Measurements from ENCODE around the gene IQGAP1. TPM values are rescaled to one million over a fixed set of nuclear protein-coding genes. Genes with fewer than 3 reads are reported as not detected.

Gene IQGAP1
- total and polyA plus RNA-seq, 2 of the 4 experiments (the other 2 are of a cell fraction): 87.5 to 207 TPM

DNA sequence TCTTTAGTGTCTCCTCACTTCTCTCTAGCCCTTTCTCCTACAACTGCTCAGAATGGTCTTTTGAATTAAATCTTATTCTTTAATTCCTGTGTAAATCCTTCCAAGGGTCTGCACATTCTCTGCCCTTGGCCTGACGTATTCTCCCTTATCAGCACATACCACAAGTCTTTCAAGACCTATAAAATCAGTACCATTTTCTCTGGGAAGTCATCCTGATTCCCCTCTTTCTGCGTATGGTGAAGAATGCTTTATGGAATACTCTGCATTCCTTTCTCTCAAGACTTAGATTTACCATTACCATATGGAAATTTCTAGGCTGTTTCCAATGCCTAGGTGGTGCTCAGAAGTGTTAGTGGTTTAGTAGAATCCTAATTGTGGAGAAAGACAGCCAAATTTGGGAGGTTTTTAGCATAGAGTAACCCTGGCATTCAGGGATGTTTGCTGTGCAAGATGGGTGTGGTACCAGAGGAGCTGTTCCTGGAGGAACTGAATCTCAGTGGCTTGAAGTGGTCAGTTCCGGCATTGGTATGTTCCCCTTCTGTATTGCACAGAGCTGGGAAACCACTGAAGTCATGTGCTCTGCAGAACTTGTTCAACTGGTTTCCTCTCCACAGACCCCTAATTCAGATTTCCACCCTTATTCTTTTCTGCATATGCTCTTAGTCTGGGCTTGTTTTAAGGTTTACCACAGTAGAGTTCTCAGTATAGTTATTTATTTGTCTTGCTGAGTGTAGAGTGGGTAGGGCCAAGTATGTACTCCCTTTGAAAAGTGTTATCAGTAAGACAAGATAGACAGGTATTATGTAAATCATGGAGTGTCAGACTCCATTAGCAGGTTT is 24.5 kb downstream of the IQGAP1 start:
- dilution Hi-C loops (cut with HindIII; ENCODE audit: low sequenced_read_pairs, unreplicated experiment): no loop called here
- peak; percentile 38 for ATAC-seq (ENCODE audit: low read depth)
- TF ChIP-seq SMC3 (IDR thresholded peaks at IDR 0.05; ENCODE audit: low read depth, low read length): no peak
- TF ChIP-seq MXI1 (IDR thresholded peaks at IDR 0.05; ENCODE audit: borderline replicate concordance, low read depth, low read length): no peak
- no peak for TF ChIP-seq FOS (IDR thresholded peaks at IDR 0.05; ENCODE audit: low read depth, low read length)
- TF ChIP-seq RAD21 (IDR thresholded peaks at IDR 0.05; ENCODE audit: low read length): no peak
- TF ChIP-seq, protein P1, sequence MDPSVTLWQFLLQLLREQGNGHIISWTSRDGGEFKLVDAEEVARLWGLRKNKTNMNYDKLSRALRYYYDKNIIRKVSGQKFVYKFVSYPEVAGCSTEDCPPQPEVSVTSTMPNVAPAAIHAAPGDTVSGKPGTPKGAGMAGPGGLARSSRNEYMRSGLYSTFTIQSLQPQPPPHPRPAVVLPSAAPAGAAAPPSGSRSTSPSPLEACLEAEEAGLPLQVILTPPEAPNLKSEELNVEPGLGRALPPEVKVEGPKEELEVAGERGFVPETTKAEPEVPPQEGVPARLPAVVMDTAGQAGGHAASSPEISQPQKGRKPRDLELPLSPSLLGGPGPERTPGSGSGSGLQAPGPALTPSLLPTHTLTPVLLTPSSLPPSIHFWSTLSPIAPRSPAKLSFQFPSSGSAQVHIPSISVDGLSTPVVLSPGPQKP (IDR thresholded peaks at IDR 0.05; ENCODE audit: borderline replicate concordance, low read depth, low read length): no peak
- no peak for TF ChIP-seq CHD1 (IDR thresholded peaks at IDR 0.05; ENCODE audit: low read depth, low read length)
- no peak for TF ChIP-seq BHLHE40 (IDR thresholded peaks at IDR 0.05; ENCODE audit: low read depth, low read length)
- no peak for TF ChIP-seq POLR2A (IDR thresholded peaks at IDR 0.05; ENCODE audit: low read depth, low read length)
- no peak for TF ChIP-seq MAZ (IDR thresholded peaks at IDR 0.05; ENCODE audit: borderline replicate concordance, low read depth, low read length)
- TF ChIP-seq CEBPB (IDR thresholded peaks at IDR 0.05; ENCODE audit: low read depth, low read length): no peak
- TF ChIP-seq, protein P2, sequence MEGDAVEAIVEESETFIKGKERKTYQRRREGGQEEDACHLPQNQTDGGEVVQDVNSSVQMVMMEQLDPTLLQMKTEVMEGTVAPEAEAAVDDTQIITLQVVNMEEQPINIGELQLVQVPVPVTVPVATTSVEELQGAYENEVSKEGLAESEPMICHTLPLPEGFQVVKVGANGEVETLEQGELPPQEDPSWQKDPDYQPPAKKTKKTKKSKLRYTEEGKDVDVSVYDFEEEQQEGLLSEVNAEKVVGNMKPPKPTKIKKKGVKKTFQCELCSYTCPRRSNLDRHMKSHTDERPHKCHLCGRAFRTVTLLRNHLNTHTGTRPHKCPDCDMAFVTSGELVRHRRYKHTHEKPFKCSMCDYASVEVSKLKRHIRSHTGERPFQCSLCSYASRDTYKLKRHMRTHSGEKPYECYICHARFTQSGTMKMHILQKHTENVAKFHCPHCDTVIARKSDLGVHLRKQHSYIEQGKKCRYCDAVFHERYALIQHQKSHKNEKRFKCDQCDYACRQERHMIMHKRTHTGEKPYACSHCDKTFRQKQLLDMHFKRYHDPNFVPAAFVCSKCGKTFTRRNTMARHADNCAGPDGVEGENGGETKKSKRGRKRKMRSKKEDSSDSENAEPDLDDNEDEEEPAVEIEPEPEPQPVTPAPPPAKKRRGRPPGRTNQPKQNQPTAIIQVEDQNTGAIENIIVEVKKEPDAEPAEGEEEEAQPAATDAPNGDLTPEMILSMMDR (conservative IDR thresholded peaks at IDR 0.05; ENCODE audit: low read depth, low read length): no peak
- TF ChIP-seq, protein P3, sequence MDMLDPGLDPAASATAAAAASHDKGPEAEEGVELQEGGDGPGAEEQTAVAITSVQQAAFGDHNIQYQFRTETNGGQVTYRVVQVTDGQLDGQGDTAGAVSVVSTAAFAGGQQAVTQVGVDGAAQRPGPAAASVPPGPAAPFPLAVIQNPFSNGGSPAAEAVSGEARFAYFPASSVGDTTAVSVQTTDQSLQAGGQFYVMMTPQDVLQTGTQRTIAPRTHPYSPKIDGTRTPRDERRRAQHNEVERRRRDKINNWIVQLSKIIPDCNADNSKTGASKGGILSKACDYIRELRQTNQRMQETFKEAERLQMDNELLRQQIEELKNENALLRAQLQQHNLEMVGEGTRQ (IDR thresholded peaks at IDR 0.05; ENCODE audit: low read depth, low read length): no peak
- TF ChIP-seq NFE2L2 (IDR thresholded peaks at IDR 0.05; ENCODE audit: low read depth, low read length): no peak
- TF ChIP-seq RCOR1 (IDR thresholded peaks at IDR 0.05; ENCODE audit: insufficient replicate concordance, low read length): no peak

More for the DNA sequence above, 24.5 kb downstream of the IQGAP1 start:
- Histone ChIP-seq H3K4me3 (ENCODE audit: insufficient read depth, low read depth, low read length) (no peak overlapping the region), H3K14ac (replicated peaks; ENCODE audit: low read depth, low read length) (peak overlapping the region; percentile 58), H3K4me1 (ENCODE audit: control insufficient read depth, insufficient read depth, low read length) (peaks cover 16% of the 10 kb centered on the region), H3K18ac (ENCODE audit: low read depth, low read length) (peak overlapping the region; percentile 25; the same call in 1 of the 2 replicates), H2BK120ac (ENCODE audit: low read depth, low read length) (peak overlapping the region; percentile 76), H3K9me3 (ENCODE audit: control insufficient read depth, insufficient read depth, low read length) (no peaks in the 10 kb centered on the region), H2AFZ (replicated peaks; ENCODE audit: low read length, poor library complexity) (no peak overlapping the region), H3K27me3 (ENCODE audit: control insufficient read depth, insufficient read depth, low read length) (no peaks in the 10 kb centered on the region), H2AK9ac (replicated peaks; ENCODE audit: low read depth, low read length, poor library complexity) (peak overlapping the region; percentile 63), H3K56ac (ENCODE audit: extremely low read depth, insufficient read depth, low read length) (no peak overlapping the region), H3K36me3 (ENCODE audit: control insufficient read depth, insufficient read depth, low read length) (0 out of 2 replicates have a peak, but pooled peaks cover 2% of the 10 kb centered on the region), H2BK15ac (ENCODE audit: low read depth, low read length) (peak overlapping the region; percentile 30; the same call in 1 of the 3 replicates), H4K91ac (ENCODE audit: insufficient read depth, low read depth, low read length) (peak overlapping the region; percentile 45), H3K4ac (ENCODE audit: low read depth, low read length) (peak overlapping the region; percentile 82), H4K8ac (ENCODE audit: low read depth in 2 of 2, low read length in 2 of 2) (peak overlapping the region in 1 of 2 experiments; percentile 21; a peak in 2 of 4 replicates), H3K9me1 (ENCODE audit: insufficient read depth, low read length) (peaks cover 12% of the 10 kb centered on the region), H2AK5ac (ENCODE audit: low read depth, low read length) (peak overlapping the region; percentile 65; the same call in 1 of the 2 replicates), H4K20me1 (ENCODE audit: insufficient read depth, low read length) (peaks cover 28% of the 10 kb centered on the region), H3K27ac (ENCODE audit: insufficient read depth, low read length) (peak overlapping the region; percentile 33; the same call in 1 of the 2 replicates), H3K79me1 (ENCODE audit: low read depth in 1 of 2, low read length in 2 of 2) (peaks cover 0 to 50% of the 10 kb centered on the region in 2 experiments; a peak in 2 of 4 replicates), H2BK5ac (ENCODE audit: low read depth, low read length, poor library complexity, severe bottlenecking) (peak overlapping the region; percentile 72), H3K4me2 (ENCODE audit: low read depth, low read length) (peak overlapping the region; percentile 41), H3K23ac (ENCODE audit: low read depth, low read length) (peak overlapping the region; percentile 54), H2BK20ac (ENCODE audit: low read depth, low read length) (peak overlapping the region; percentile 57), H4K5ac (ENCODE audit: low read depth, low read length) (peak overlapping the region; percentile 43; the same call in 1 of the 2 replicates), H3K9ac (ENCODE audit: low read depth, low read length) (no peak overlapping the region)
- CTCF ChIA-PET: interaction anchor here (0.8 kb wide), 1 partner anchor 9 kb away, joined by 3 read pairs; no protein-coding TSS in a partner anchor
- POLR2A ChIA-PET (ENCODE audit: unreplicated experiment): no interaction called here
- intact Hi-C loops (cut with micrococcal nuclease): no loop called here
- no TSS peak for BruUV-seq (replicated peaks)
- WGBS, 2 experiments (ENCODE audit: extremely low coverage in 2 of 2, insufficient read length in 1 of 2): no CpG with 5 or more reads among the region's 3 CpGs
- peak; percentile 67 for DNase-seq
- in situ Hi-C loops (cut with MboI; ENCODE audit: low sequenced_read_pairs): no loop called here
